Stomach (tissue), 9 donors: ENCODE results near the gene TBCE. TPM values are rescaled to one million over a fixed set of nuclear protein-coding genes. Genes with fewer than 3 reads are reported as not detected.

Experiments
- DNase-seq, 2 donors: peaks; one replicate each; pipeline versions ENCODE4 v3.0.0 to v3.0.0-alpha.2; 2013 to 2019
- H3K27ac ChIP-seq, 5 donors: fragments of 200-600 bp in 4 of 5; sonication (generic) in 4 of 5; one replicate each; pipeline ENCODE4 v1.5.1; 2013 to 2019; ENCODE audit warnings: mild to moderate bottlenecking in 1 of 5, moderate library complexity in 1 of 5
- H3K27me3 ChIP-seq, 3 donors: fragments of 200-600 bp; sonication (generic); one replicate each; pipeline ENCODE4 v1.5.1; 2017 to 2019; ENCODE audit warnings: mixed run types in 1 of 3
- H3K36me3 ChIP-seq, 4 donors: fragments of 200-600 bp; sonication (generic); 1 replicate in 3 of 4; 2 replicates in 1 of 4; pipeline ENCODE4 v1.5.1; 2016 to 2019
- H3K4me1 ChIP-seq, 4 donors: fragments of 200-600 bp; sonication (generic); one replicate each; pipeline ENCODE4 v1.5.1; 2016 to 2019
- H3K4me3 ChIP-seq, 4 donors: fragments of 200-600 bp; sonication (generic) in 3 of 4; one replicate each; pipeline ENCODE4 v1.5.1; 2016 to 2019; ENCODE audit warnings: mild to moderate bottlenecking in 1 of 4
- H3K9me3 ChIP-seq, 4 donors: fragments of 200-600 bp; sonication (generic); one replicate each; pipeline ENCODE4 v1.5.1; 2016 to 2019
- EP300 ChIP-seq: sonication (generic); formaldehyde crosslinking; IDR thresholded peaks from one replicate; pipeline ENCODE4 v1.6.1; 2017; ENCODE audit warnings: antibody characterized with exemption
- POLR2A ChIP-seq, 4 donors: fragments of 450-650 bp; IDR thresholded peaks; one replicate each; pipeline ENCODE4 v1.6.1; 2016; ENCODE audit warnings: antibody characterized with exemption in 4 of 4, control low read depth in 2 of 4, mild to moderate bottlenecking in 1 of 4, moderate library complexity in 1 of 4
- POLR2AphosphoS5 ChIP-seq, 3 donors: sonication (generic); formaldehyde crosslinking; IDR thresholded peaks; one replicate each; pipeline ENCODE4 v1.6.1; 2016; ENCODE audit warnings: antibody characterized with exemption in 3 of 3
- WGBS, 5 donors: extraction: QIAGEN DNeasy Blood & Tissue Kit in 3 of 5; methylation state at CpG; one replicate each; pipeline versions ENCODE4 v1.1.5 to v1.1.7; 2013 to 2018; 5-methylcytosine and 5-hydroxymethylcytosine counted together
- intact Hi-C: fragments of 100-400 bp; cut with DNase I; formaldehyde crosslinking; loops from one replicate; pipeline ENCODE4 v1.15.1; 2023; ENCODE audit warnings: low total_unique reads
- polyA plus RNA-seq, 3 donors: library from polyadenylated mRNA; stranded (reverse); fragments of 200-250 nt; gene quantifications; one replicate each; pipeline ENCODE4 v1.2.3, GENCODE V29; 2013
- total RNA-seq, 5 donors: library from RNA; depleted of rRNA; stranded (reverse); fragments of >200 nt; gene quantifications; one replicate each; pipeline versions ENCODE4 v1.1.0 to v1.2.3, GENCODE V29; 2014 to 2016
- TF ChIP-seq, protein P1 (sequence below), 7 experiments: fragments of 450-650 bp in 4 of 7; fragments of 200-600 bp in 3 of 7; sonication (generic) in 3 of 7; IDR thresholded peaks; one replicate each; pipeline ENCODE4 v1.5.1; 2016 to 2019; ENCODE audit warnings: antibody characterized with exemption in 7 of 7, control low read depth in 2 of 7, mild to moderate bottlenecking in 1 of 7
- donor health status: healthy with polysubstance abuse.
- donor health status: Bipolar disorder and iron deficiency.
- donor health status: healthy.

The TBCE gene
- total and polyA plus RNA-seq, 8 donors = 7.1 to 43.7 (median 23.8) TPM

DNA sequence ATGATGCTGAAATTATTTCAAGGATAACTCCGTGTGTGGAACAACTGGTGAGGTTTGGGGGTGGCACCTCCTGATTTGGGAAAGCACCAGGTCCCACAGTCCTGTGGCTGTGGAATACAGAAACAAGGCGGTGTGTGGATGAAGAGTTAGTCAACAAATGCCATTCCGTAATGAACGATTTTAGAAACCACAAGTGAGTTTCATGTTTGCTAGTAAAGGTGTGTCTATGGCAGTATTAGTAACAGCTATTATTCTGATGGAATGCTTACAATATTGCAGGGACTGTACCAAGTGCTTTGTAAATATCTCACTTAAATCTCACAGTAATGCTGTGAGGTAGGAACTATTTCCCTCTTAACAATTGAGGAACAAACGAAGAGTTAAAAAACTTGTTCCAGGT lies 83.2 kb downstream of the TBCE start:
- intact Hi-C loops = no loop called here
- no peaks in the 10 kb centered on the region for H3K27me3 ChIP-seq
- H3K4me3 ChIP-seq = no peak overlapping the region
- no peaks in the 10 kb centered on the region for H3K9me3 ChIP-seq
- no peak overlapping the region for H3K27ac ChIP-seq
- WGBS, 5 donors = 76 to 85% (median 81%) methylated on average over 5 of the region's 5 CpGs
- no peaks in the 10 kb centered on the region for H3K4me1 ChIP-seq
- TF ChIP-seq POLR2AphosphoS5 (IDR thresholded peaks at IDR 0.05) (no peak), POLR2A (IDR thresholded peaks at IDR 0.05) (no peak), EP300 (no peak)
- TF ChIP-seq, protein P1, sequence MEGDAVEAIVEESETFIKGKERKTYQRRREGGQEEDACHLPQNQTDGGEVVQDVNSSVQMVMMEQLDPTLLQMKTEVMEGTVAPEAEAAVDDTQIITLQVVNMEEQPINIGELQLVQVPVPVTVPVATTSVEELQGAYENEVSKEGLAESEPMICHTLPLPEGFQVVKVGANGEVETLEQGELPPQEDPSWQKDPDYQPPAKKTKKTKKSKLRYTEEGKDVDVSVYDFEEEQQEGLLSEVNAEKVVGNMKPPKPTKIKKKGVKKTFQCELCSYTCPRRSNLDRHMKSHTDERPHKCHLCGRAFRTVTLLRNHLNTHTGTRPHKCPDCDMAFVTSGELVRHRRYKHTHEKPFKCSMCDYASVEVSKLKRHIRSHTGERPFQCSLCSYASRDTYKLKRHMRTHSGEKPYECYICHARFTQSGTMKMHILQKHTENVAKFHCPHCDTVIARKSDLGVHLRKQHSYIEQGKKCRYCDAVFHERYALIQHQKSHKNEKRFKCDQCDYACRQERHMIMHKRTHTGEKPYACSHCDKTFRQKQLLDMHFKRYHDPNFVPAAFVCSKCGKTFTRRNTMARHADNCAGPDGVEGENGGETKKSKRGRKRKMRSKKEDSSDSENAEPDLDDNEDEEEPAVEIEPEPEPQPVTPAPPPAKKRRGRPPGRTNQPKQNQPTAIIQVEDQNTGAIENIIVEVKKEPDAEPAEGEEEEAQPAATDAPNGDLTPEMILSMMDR (IDR thresholded peaks at IDR 0.05) = no peak
- H3K36me3 ChIP-seq = peaks cover 36 to 100% (median 99%) of the 10 kb centered on the region in 4 donors
- DNase-seq = no peak

DNA sequence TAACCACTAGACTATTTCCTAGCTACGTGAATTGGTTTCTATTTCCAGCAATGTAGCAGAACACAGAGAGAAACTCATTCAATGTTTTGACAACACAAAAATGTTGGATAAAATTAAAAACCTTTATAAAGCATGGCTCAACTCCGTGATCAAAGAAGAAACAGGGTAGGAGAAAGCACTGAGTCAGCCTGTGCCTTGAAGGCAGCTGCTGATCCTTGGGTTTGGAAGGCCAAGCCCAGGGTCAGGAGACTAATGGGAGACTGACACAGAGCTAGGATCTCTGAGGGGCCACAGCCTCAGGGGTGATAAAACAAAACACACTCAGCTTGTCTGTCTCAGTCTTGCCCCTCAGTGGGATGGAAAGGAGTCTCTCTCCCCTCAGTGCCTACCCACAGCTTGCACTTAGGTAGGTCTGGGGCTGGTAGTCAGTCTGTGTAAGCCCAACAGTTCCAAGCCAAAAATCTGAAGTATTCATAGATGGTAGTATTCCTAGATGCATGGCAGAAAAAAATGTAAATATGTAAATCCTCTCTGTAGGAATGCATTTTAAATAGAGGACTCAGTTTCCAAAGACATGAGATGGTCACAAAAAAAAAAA lies 83.8 kb downstream of the TBCE start:
- no peaks in the 10 kb centered on the region for H3K27me3 ChIP-seq
- H3K4me3 ChIP-seq = no peak overlapping the region
- H3K9me3 ChIP-seq = no peaks in the 10 kb centered on the region
- no peak for DNase-seq
- no peaks in the 10 kb centered on the region for H3K4me1 ChIP-seq
- H3K36me3 ChIP-seq = peaks cover 31 to 99% (median 98%) of the 10 kb centered on the region in 4 donors
- 56 to 82% (median 78%) methylated on average over 2 of the region's 2 CpGs for WGBS, 5 donors
- intact Hi-C loops = no loop called here
- no peak overlapping the region for H3K27ac ChIP-seq
- TF ChIP-seq EP300 (no peak), POLR2A (IDR thresholded peaks at IDR 0.05) (no peak), POLR2AphosphoS5 (IDR thresholded peaks at IDR 0.05) (no peak)
- TF ChIP-seq, protein P1 (IDR thresholded peaks at IDR 0.05) = no peak

DNA sequence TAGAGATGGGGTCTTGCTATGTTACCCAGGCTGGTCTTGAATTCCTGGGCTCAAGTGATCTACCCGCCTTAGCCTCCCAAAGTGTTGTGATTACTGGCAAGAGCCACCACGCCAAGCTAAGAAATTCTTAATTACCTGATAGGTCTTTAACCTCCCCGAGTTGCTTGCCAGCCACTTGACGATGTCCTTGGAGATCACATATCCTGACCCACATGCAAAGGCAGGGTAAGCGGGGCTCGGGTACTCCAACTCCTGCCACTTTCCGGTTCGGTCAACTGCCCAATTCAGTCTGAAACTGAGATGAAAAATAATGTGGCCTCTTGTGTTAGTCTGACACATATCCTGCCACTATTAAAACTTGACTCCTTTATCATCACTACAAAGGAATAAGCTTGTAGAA lies 86.8 kb downstream of the TBCE start:
- Histone ChIP-seq H3K27me3 (no peaks in the 10 kb centered on the region), H3K4me1 (no peaks in the 10 kb centered on the region), H3K27ac (no peak overlapping the region), H3K36me3 (peaks cover 20 to 81% (median 78%) of the 10 kb centered on the region in 4 donors), H3K4me3 (no peak overlapping the region), H3K9me3 (no peaks in the 10 kb centered on the region)
- WGBS, 5 donors = 94 to 98% (median 97%) methylated on average over 8 of the region's 8 CpGs
- intact Hi-C loops = no loop called here
- TF ChIP-seq, protein P1 (IDR thresholded peaks at IDR 0.05) = no peak
- TF ChIP-seq EP300 = no peak
- TF ChIP-seq POLR2A (IDR thresholded peaks at IDR 0.05) = no peak
- TF ChIP-seq POLR2AphosphoS5 (IDR thresholded peaks at IDR 0.05) = no peak
- no peak for DNase-seq

DNA sequence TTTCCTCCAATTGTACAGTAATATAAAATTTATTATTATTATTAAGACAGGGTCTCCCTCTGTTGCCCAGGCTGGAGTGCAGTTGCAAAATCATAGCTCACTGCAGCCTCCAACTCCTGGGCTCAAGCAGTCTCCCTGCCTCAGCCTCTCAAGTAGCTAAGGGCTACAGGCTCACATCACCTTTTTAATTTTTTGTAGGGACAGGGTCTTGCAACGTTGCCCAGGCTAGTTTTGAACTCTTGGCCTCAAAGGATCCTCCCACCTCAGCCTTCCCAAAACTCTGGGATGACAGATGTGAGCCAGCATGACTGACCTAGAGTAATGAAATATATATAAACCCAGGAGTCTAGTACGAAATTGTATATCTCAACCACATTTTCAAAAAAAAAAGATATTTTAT lies 87.9 kb downstream of the TBCE start:
- peaks cover 16 to 70% (median 68%) of the 10 kb centered on the region in 4 donors for H3K36me3 ChIP-seq
- no peaks in the 10 kb centered on the region for H3K4me1 ChIP-seq
- no peak overlapping the region for H3K4me3 ChIP-seq
- H3K27me3 ChIP-seq = no peaks in the 10 kb centered on the region
- 73 to 85% (median 76%) methylated on average over 2 of the region's 2 CpGs for WGBS, 5 donors
- DNase-seq = no peak
- TF ChIP-seq EP300 (no peak), POLR2AphosphoS5 (IDR thresholded peaks at IDR 0.05) (no peak), POLR2A (IDR thresholded peaks at IDR 0.05) (no peak)
- TF ChIP-seq, protein P1 (IDR thresholded peaks at IDR 0.05) = no peak
- intact Hi-C loops = no loop called here
- H3K27ac ChIP-seq = no peak overlapping the region
- H3K9me3 ChIP-seq = no peaks in the 10 kb centered on the region
